H1 (cell line): ENCODE data around the gene TMEM125. TPM values are rescaled to one million over a fixed set of nuclear protein-coding genes. Genes with fewer than 3 reads are reported as not detected.

Source experiments
- CTCF ChIA-PET: fragments of 300-600 bp; sonication (Branson Sonifier 250); formaldehyde crosslinking; loops from one replicate; lab custom pipeline; 2021; ENCODE audit not compliant: partially characterized antibody; lab: Charles Lee
- POLR2A ChIA-PET: fragments of 300-600 bp; sonication (Branson Sonifier 250); formaldehyde crosslinking; loops from one replicate; lab custom pipeline; 2021; ENCODE audit warnings: inconsistent platforms; ENCODE audit not compliant: partially characterized antibody; lab: Charles Lee
- DNase-seq, 2 experiments: peaks; one replicate each; pipeline versions ENCODE4 v3.0.0 to v3.0.0-alpha.2; 2010 to 2022; ENCODE audit warnings: low spot score in 2 of 2, low read depth in 1 of 2, mixed read lengths in 1 of 2
- FAIRE-seq: peaks from 2 replicates; lab custom pipeline; 2011; peaks lifted over from hg19 to GRCh38; lab: Jason Lieb, UNC
- H2AFZ ChIP-seq: 2 replicates; pipeline ENCODE4 v1.8.1; 2012; ENCODE audit warnings: low read length, inconsistent platforms
- H2AK5ac ChIP-seq: 2 replicates; pipeline ENCODE4 v1.6.1; 2013; ENCODE audit warnings: low read depth, low read length
- H2BK120ac ChIP-seq: replicated peaks from 2 replicates; pipeline ENCODE3; 2013; ENCODE audit warnings: low read depth, low read length, inconsistent platforms
- H2BK12ac ChIP-seq: 2 replicates; pipeline ENCODE4 v1.6.1; 2013; ENCODE audit warnings: low read depth, low read length
- H2BK15ac ChIP-seq: 2 replicates; pipeline ENCODE4 v1.6.1; 2013; ENCODE audit warnings: low read length
- H2BK20ac ChIP-seq: 2 replicates; pipeline ENCODE4 v1.6.1; 2013; ENCODE audit warnings: low read length
- H2BK5ac ChIP-seq: 2 replicates; pipeline ENCODE4 v1.6.1; 2013; ENCODE audit warnings: low read depth, low read length
- H3K14ac ChIP-seq: 2 replicates; pipeline ENCODE4 v1.6.1; 2013; ENCODE audit warnings: inconsistent platforms; ENCODE audit not compliant: insufficient read length
- H3K18ac ChIP-seq: 2 replicates; pipeline ENCODE4 v1.6.1; 2013; ENCODE audit warnings: low read length; ENCODE audit errors: extremely low read depth
- H3K23ac ChIP-seq: 2 replicates; pipeline ENCODE4 v1.6.1; 2013; ENCODE audit warnings: inconsistent platforms; ENCODE audit not compliant: insufficient read length
- H3K23me2 ChIP-seq: 2 replicates; pipeline ENCODE4 v1.6.1; 2013; ENCODE audit warnings: low read depth, low read length
- H3K27ac ChIP-seq: 2 replicates; pipeline ENCODE4 v1.6.1; 2011; ENCODE audit warnings: low read depth, low read length, inconsistent platforms
- H3K27me3 ChIP-seq, 4 experiments: replicated peaks in 1 of 4; 1 replicate in 1 of 4; 2 replicates in 3 of 4; pipeline versions ENCODE4 v1.6.1 to v1.8.1; 2011 to 2013; ENCODE audit warnings: low read length in 3 of 4, mild to moderate bottlenecking in 3 of 4, inconsistent platforms in 2 of 4, mixed read lengths in 2 of 4, moderate library complexity in 1 of 4; ENCODE audit not compliant: control insufficient read depth in 3 of 4, insufficient read depth in 3 of 4; ENCODE audit errors: extremely low read depth in 1 of 4
- H3K36me3 ChIP-seq, 4 experiments: 2 replicates each; pipeline versions ENCODE4 v1.6.1 to v1.8.1; 2011 to 2013; ENCODE audit warnings: mild to moderate bottlenecking in 4 of 4, low read length in 3 of 4, moderate library complexity in 2 of 4, control low read depth in 1 of 4, inconsistent platforms in 1 of 4; ENCODE audit not compliant: insufficient read depth in 4 of 4, control insufficient read depth in 2 of 4
- H3K4ac ChIP-seq: replicated peaks from 2 replicates; pipeline ENCODE3; 2013; ENCODE audit warnings: low read length, low read depth, mixed read lengths, inconsistent platforms; ENCODE audit not compliant: insufficient read length
- H3K4me1 ChIP-seq, 4 experiments: replicated peaks in 1 of 4; 1 replicate in 1 of 4; 2 replicates in 3 of 4; pipeline versions ENCODE4 v1.6.1 to v1.8.1; 2011 to 2013; ENCODE audit warnings: low read length in 3 of 4, inconsistent platforms in 2 of 4, mixed read lengths in 1 of 4; ENCODE audit not compliant: insufficient read depth in 4 of 4, control insufficient read depth in 3 of 4
- H3K4me2 ChIP-seq, 2 experiments: 2 replicates each; pipeline versions ENCODE4 v1.6.1 to v1.8.1; 2011 to 2013; ENCODE audit warnings: low read depth in 2 of 2, low read length in 2 of 2, control low read depth in 1 of 2, inconsistent platforms in 1 of 2, mild to moderate bottlenecking in 1 of 2; ENCODE audit not compliant: insufficient read depth in 1 of 2
- H3K4me3 ChIP-seq, 4 experiments: fragments of 200-600, 300-600 bp in 1 of 4; sonication (generic), shearing (Covaris generic), sonication (Bioruptor Twin) in 1 of 4; 2 replicates each; pipeline versions ENCODE4 v1.5.1 to v1.8.1; 2011 to 2016; ENCODE audit warnings: low read length in 4 of 4, low read depth in 3 of 4, control low read depth in 2 of 4, inconsistent platforms in 2 of 4, mild to moderate bottlenecking in 2 of 4, mixed read lengths in 1 of 4, moderate library complexity in 1 of 4; ENCODE audit not compliant: insufficient read depth in 2 of 4; ENCODE audit errors: extremely low read depth in 1 of 4
- H3K56ac ChIP-seq: replicated peaks from 2 replicates; pipeline ENCODE3; 2013; ENCODE audit warnings: low read depth, mild to moderate bottlenecking, mixed read lengths, low read length, inconsistent platforms; ENCODE audit not compliant: insufficient read length
- H3K79me1 ChIP-seq: 2 replicates; pipeline ENCODE4 v1.6.1; 2013; ENCODE audit warnings: low read depth, low read length, control low read depth
- H3K79me2 ChIP-seq, 2 experiments: 2 replicates each; pipeline versions ENCODE4 v1.6.1 to v1.8.1; 2012 to 2013; ENCODE audit warnings: low read length in 2 of 2, mild to moderate bottlenecking in 2 of 2, inconsistent platforms in 1 of 2; ENCODE audit not compliant: insufficient read depth in 2 of 2, control insufficient read depth in 1 of 2
- H3K9ac ChIP-seq, 4 experiments: replicated peaks in 1 of 4; 1 replicate in 1 of 4; 2 replicates in 3 of 4; pipeline versions ENCODE4 v1.6.1 to v1.8.1; 2011 to 2013; ENCODE audit warnings: low read depth in 3 of 4, low read length in 3 of 4, control low read depth in 2 of 4, mild to moderate bottlenecking in 2 of 4, moderate library complexity in 2 of 4, inconsistent platforms in 1 of 4; ENCODE audit errors: extremely low read depth in 1 of 4
- H3K9me3 ChIP-seq, 2 experiments: 2 replicates each; pipeline versions ENCODE4 v1.6.1 to v1.8.1; 2012 to 2013; ENCODE audit warnings: mild to moderate bottlenecking in 2 of 2, moderate library complexity in 2 of 2, control low read depth in 1 of 2, inconsistent platforms in 1 of 2, low read depth in 1 of 2, low read length in 1 of 2, mixed read lengths in 1 of 2; ENCODE audit not compliant: insufficient read depth in 2 of 2
- H4K20me1 ChIP-seq, 2 experiments: replicated peaks in 1 of 2; 2 replicates each; pipeline versions ENCODE3 to v1.8.1; 2011 to 2013; ENCODE audit warnings: inconsistent platforms in 2 of 2, low read length in 2 of 2, mild to moderate bottlenecking in 1 of 2; ENCODE audit not compliant: insufficient read depth in 2 of 2, control insufficient read depth in 1 of 2
- H4K5ac ChIP-seq: 2 replicates; pipeline ENCODE4 v1.6.1; 2013; ENCODE audit warnings: low read length, low read depth, mixed read lengths, inconsistent platforms; ENCODE audit not compliant: insufficient read length
- H4K8ac ChIP-seq: 2 replicates; pipeline ENCODE4 v1.8.0; 2013; ENCODE audit warnings: mild to moderate bottlenecking, moderate library complexity, low read length, inconsistent platforms; ENCODE audit not compliant: insufficient read depth; ENCODE audit errors: extremely low read depth
- H4K91ac ChIP-seq: replicated peaks from 2 replicates; pipeline ENCODE3; 2013; ENCODE audit warnings: low read length, mixed read lengths, inconsistent platforms; ENCODE audit not compliant: insufficient read length
- CBX8 ChIP-seq: fragments of 300-800, 300-1000 bp; sonication (generic); IDR thresholded peaks from 2 replicates; pipeline ENCODE4 v1.7.1; 2016; ENCODE audit warnings: low read depth, low read length, borderline replicate concordance
- EGR1 ChIP-seq: IDR thresholded peaks from 2 replicates; pipeline ENCODE4 v1.6.1; 2011; ENCODE audit warnings: low read depth, low read length, borderline replicate concordance
- GTF2F1 ChIP-seq: IDR thresholded peaks from 2 replicates; pipeline ENCODE4 v1.6.1; 2012; ENCODE audit warnings: low read depth, low read length, improper control_type of control experiment, borderline replicate concordance
- KDM4A ChIP-seq: IDR thresholded peaks from one replicate; pipeline ENCODE4 v1.7.1; 2012; ENCODE audit warnings: low read depth, mild to moderate bottlenecking, moderate library complexity, low read length, inconsistent platforms; ENCODE audit not compliant: severe bottlenecking
- NRF1 ChIP-seq: IDR thresholded peaks from 2 replicates; pipeline ENCODE4 v1.6.1; 2011; ENCODE audit warnings: mild to moderate bottlenecking, low read depth, low read length, improper control_type of control experiment
- SAP30 ChIP-seq: fragments of 300-600 bp; sonication (generic); IDR thresholded peaks from 2 replicates; pipeline ENCODE4 v1.7.1; 2012; ENCODE audit warnings: low read length, moderate library complexity, mild to moderate bottlenecking, inconsistent platforms; ENCODE audit not compliant: insufficient read depth, insufficient replicate concordance
- SIN3A ChIP-seq, 2 experiments: IDR thresholded peaks in 1 of 2; conservative IDR thresholded peaks in 1 of 2; 2 replicates each; pipeline ENCODE4 v1.6.1; 2011 to 2012; ENCODE audit warnings: low read length in 2 of 2, improper control_type of control experiment in 1 of 2, low read depth in 1 of 2, mild to moderate bottlenecking in 1 of 2
- SP2 ChIP-seq: IDR thresholded peaks from 2 replicates; pipeline ENCODE4 v1.6.1; 2012; ENCODE audit warnings: mild to moderate bottlenecking, low read length, inconsistent platforms
- SP4 ChIP-seq: IDR thresholded peaks from 2 replicates; pipeline ENCODE4 v1.6.1; 2012; ENCODE audit warnings: low read length, inconsistent platforms
- SUZ12 ChIP-seq: fragments of 200-600 bp; sonication (generic); IDR thresholded peaks from 2 replicates; pipeline ENCODE4 v1.6.1; 2012; ENCODE audit warnings: mild to moderate bottlenecking, inconsistent platforms, low read length, moderate library complexity, mixed read lengths
- TCF12 ChIP-seq: IDR thresholded peaks from 2 replicates; pipeline ENCODE4 v1.6.1; 2011; ENCODE audit warnings: low read depth, mild to moderate bottlenecking, low read length
- WGBS, 2 experiments: shearing (Covaris generic) in 1 of 2; methylation state at CpG; one replicate each; pipeline versions ENCODE4 v1.1.6 to v1.1.7; 2013 to 2015; ENCODE audit warnings: low lambda C conversion rate in 2 of 2, mixed read lengths in 2 of 2, inconsistent platforms in 1 of 2, low coverage in 1 of 2, missing lambda C conversion rate in 1 of 2; ENCODE audit not compliant: insufficient replicate concordance in 2 of 2, insufficient coverage in 1 of 2, insufficient read length in 1 of 2; ENCODE audit errors: extremely low coverage in 1 of 2, missing lambda C conversion rate in 1 of 2; 5-methylcytosine and 5-hydroxymethylcytosine counted together
- polyA plus RNA-seq, 7 experiments: library from polyadenylated mRNA; depleted of rRNA in 3 of 7; stranded (reverse) in 5 of 7; unstranded in 2 of 7; fragments of >200 nt in 5 of 7; fragments of 200-250 nt in 2 of 7; gene quantifications; 1 replicate in 5 of 7; 2 replicates in 1 of 7; 4 replicates in 1 of 7; pipeline versions ENCODE4 v1.2.1 to v1.2.3, GENCODE V29; 2011 to 2013; ENCODE audit warnings: missing spikeins in 2 of 7, mixed read lengths in 2 of 7
- total RNA-seq: library from RNA; stranded (reverse); fragmentation: NEBNext Ultra II Directional; extraction: Animal tissue kit (Norgen Biotek cat#: 25700); gene quantifications from 2 replicates; pipeline ENCODE4 v1.2.1, GENCODE V29; 2021
- TF ChIP-seq, protein P1 (sequence below): IDR thresholded peaks from 2 replicates; pipeline ENCODE4 v1.6.1; 2011; ENCODE audit warnings: low read length, improper control_type of control experiment

The TMEM125 gene
- total and polyA plus RNA-seq, 2 of the 8 experiments (the other 6 are each of a cell fraction or from before 2014, with no cell fraction given): 26.5 to 46.7 TPM

DNA sequence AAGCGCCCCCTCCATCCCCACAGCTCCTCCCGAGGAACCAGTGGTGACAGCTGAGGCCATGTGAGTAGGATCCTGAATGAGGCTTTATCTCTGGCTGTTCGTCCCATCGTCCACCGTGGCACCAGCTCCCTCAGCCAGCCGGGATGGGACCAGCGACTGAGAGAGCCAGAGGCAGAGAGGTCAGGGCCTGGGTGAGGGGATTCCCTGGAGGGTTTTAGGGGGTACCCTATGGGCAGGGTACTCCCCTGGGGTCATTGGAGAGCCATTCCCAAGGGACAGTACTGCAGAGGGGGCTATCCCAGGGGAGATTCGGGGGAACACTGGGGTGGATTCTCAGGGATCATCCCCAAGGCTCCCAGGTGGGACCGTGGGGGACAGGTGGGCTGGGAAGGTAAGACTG lies 2.4 kb downstream of the TMEM125 start:
- Histone ChIP-seq H3K27me3 (no peaks in the 10 kb centered on the region), H3K27ac (no peak overlapping the region), H4K5ac (no peak overlapping the region), H4K91ac (no peak overlapping the region), H2BK5ac (no peak overlapping the region), H3K18ac (no peak overlapping the region), H3K4ac (no peak overlapping the region), H3K9ac (no peak overlapping the region), H2BK120ac (no peak overlapping the region), H3K36me3 (peaks cover 2 to 12% (median 6%) of the 10 kb centered on the region in 4 experiments; a peak in 6 of 8 replicates), H3K56ac (no peak overlapping the region), H3K79me1 (peaks cover 3% of the 10 kb centered on the region), H2AFZ (no peak overlapping the region), H3K23ac (no peak overlapping the region), H3K4me3 (no peak overlapping the region), H3K4me2 (no peak overlapping the region; a peak in 1 of 4 replicates), H3K23me2 (peaks cover 5% of the 10 kb centered on the region; the same call in 1 of the 2 replicates), H4K8ac (no peak overlapping the region), H2BK20ac (no peak overlapping the region), H3K9me3 (no peaks in the 10 kb centered on the region), H2BK15ac (no peak overlapping the region), H3K79me2 (0 out of 4 replicates have a peak, but pooled peaks cover 0 to 3% of the 10 kb centered on the region in 2 experiments), H2AK5ac (0 out of 2 replicates have a peak overlapping the region, but pooled peaks have one; percentile 44), H3K14ac (no peak overlapping the region), H3K4me1 (peaks cover 0 to 12% (median 5%) of the 10 kb centered on the region in 4 experiments; a peak in 5 of 7 replicates), H4K20me1 (no peaks in the 10 kb centered on the region), H2BK12ac (peak overlapping the region; percentile 40; the same call in 1 of the 2 replicates)
- ChIA-PET CTCF (interaction anchor here (1.0 to 2.0 kb wide), 2 partner anchors 9 to 13 kb away, joined by 4 to 12 read pairs; partner anchors contain the start of gene C1orf210), POLR2A (interaction anchor here (0.7 to 3.2 kb wide), 5 partner anchors 9 to 86 kb away, joined by 3 to 31 read pairs (median 7); partner anchors contain the start of genes C1orf210 and CDC20)
- WGBS, 2 experiments: 95% methylated on average over 9 of the region's 9 CpGs; no CpG with 5 or more reads in 1 of the 2 experiments
- FAIRE-seq: no peak
- no peak for DNase-seq
- TF ChIP-seq NRF1 (no peak), GTF2F1 (no peak), KDM4A (no peak), SP4 (no peak), SP2 (no peak), EGR1 (no peak), TCF12 (no peak), SAP30 (no peak), CBX8 (no peak), SUZ12 (no peak), SIN3A (conservative IDR thresholded peaks at IDR 0.05 in 1 of 2, IDR thresholded peaks at IDR 0.05 in 1 of 2; ENCODE audit: low read depth in 1 of 2, low read length in 2 of 2) (no peak)
- TF ChIP-seq, protein P1, sequence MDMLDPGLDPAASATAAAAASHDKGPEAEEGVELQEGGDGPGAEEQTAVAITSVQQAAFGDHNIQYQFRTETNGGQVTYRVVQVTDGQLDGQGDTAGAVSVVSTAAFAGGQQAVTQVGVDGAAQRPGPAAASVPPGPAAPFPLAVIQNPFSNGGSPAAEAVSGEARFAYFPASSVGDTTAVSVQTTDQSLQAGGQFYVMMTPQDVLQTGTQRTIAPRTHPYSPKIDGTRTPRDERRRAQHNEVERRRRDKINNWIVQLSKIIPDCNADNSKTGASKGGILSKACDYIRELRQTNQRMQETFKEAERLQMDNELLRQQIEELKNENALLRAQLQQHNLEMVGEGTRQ: no peak
